ENCODE data around the gene CELA3B.
"Not testable (repeated sequence)": the region's sequence is repeated elsewhere in the genome, so short reads cannot be mapped to it uniquely, and the experiment has no call there.

CELA3B gene

DNA sequence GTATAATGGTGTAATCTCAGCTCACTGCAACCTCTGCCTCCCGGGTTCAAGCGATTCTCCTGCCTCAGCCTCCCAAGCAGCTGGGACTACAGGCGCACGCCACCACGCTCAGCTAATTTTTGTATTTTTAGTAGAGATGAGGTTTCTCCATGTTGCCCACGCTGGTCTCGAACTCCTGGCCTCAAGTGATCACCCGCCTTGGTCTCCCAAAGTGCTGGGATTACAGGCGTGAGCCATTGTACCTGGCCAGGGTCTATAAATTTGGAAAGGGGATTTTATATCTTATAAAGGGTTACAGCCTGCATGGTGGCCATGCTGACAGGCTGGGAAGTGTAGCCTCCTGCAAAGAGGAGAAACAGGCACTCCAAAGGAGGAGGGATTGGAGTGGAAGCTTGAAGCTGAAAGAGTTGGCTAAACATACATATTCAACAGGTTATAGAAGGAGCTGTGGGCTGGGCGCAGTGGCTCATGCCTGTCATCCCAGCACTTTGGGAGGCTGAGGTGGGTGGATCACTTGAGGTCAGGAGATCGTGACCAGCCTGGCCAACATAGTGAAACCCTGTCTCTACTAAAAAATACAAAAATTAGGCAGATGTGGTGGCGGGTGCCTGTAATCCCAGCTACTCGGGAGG is 37.9 kb downstream of the CELA3B start:
- not testable (repeated sequence) for FAIRE-seq

DNA sequence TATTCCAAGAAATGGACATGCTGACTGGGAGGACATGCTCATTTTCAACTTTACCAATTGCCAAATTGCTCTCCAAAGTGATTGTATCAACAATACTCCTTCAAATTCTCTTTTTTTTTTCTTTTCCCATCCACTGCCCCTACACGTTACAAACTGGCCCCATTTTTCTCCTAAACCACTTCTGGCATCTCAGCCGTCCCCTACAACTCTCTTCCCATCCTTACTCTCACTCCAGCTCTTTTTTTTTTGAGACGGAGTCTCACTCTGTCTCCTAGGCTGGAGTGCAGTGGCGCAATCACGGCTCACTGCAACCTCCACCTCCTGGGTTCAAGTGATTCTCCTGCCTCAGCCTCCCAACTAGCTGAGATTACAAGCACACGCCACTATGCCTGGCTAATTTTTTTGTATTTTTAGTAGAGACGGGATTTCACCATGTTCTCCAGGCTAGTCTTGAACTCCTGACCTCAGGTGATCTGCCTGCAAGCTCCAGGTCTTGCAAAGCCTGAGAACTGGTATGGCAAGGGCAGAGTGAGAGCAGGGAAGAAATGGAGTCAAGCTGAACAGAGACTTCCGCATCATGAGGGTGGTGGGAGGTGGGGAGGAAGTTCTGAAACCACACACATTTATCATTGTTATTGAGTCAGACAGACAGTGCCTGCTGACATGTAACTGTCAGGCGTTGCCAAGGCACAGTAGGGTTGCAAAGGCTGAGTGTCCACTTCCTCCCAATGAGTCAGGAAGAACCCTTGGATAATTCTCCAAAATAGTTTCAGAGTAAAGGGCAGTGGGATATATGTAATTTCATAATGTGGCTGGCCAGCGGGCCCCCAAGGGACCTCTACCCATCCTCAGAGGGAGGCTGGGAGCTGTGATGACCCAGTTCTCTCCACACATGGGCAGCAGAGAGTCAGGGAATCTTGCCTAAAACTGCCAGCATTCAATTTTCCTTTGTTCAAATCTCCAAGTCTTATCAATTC is 42.0 kb downstream of the CELA3B start:
- no peak for FAIRE-seq

DNA sequence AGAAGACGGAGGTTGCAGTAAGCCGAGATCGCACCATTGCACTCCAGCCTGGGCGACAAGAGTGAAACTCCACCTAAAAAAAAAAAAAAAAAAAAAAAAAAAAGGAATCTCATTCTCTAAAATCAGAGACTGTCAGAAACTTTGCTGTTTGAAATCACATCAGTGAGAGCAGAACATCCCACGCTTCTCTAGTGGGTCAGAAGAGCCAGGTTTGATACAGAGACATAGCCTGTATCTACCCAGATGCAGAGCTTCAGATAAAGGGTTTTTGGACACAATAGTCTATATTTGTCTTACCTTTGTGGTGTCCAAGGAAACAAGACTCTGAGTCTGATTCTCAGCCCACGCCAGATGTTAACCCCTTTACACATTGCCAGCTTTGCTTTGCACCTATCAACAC is 44.2 kb downstream of the CELA3B start:
- FAIRE-seq, result no peak

DNA sequence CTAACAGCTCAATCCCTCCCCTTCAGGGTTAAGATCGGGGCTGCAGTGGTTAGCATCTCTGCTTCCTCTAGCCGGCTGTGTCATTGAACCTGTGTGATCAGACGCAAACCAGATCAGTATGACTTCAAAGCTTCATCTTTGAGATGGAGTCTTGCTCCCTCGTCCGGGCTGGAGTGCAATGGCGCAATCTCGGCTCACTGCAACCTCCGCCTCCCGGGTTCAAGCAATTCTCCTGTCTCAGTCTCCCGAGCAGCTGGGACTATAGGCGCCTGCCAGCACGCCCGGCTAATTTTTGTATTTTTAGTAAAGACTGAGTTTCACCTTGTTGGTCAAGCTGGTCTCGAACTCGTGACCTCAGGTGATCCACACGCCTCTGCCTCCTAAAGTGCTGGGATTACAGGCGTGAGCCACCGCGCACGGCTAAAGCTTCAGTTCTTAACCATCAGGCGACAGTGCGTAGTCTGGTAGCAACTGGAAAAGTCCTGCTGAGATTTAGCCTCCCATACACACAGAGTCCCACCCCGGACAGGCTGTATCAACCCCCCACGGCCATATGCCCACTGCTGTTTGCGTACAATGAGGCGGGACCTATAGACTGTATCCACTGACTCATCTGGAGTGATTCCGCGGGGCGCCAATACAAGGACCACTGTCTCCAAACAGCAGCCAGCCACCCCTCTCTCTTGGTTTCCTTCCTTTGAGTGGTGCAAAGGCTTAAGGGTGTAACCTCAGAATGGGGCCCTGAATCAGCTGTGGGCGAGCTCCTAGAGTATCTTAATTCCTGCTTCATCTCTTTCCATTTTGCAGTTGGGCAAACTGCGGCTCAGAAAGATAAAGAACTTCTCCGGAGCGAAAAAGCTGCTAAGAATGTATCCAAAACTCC is 47.9 kb downstream of the CELA3B start:
- FAIRE-seq, result no peak

DNA sequence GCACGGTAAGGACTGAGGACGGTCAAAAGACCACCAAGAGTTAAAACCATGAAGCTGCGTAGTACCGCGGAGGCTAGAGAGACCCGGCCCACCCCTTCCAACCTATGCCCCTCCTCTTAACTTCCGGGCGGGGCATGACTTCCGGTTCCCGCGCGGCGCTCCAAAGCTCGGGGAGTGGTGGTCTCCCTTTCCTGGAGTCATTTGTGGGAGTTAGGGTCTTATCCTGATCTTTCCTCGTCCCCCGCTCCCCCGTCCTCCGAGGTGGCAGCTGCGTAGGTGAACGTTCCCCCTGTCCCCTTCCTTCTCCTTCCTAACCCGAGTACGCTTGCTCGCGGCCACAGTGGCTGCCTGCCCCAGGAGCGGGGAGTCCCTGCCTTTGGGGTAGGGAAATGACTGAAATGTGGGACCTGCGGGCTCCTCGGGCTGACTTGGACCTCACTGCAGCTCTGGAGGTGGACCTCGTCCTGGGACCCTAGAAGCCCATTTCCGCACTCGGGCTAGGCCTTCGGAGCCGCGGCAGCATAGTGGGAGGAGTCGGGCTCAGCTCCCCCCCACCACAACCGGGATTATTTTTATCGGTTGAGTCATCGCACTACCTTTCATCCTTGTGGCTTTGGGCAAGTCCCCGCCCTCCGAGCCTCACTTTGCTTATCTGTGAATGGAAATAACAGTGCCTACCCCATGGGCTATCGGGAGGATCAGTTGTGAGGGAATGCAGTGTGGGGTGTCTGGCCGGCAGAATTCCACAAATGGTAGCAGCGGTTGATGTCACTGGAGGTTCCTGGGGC is 48.7 kb downstream of the CELA3B start:
- no peak for FAIRE-seq

DNA sequence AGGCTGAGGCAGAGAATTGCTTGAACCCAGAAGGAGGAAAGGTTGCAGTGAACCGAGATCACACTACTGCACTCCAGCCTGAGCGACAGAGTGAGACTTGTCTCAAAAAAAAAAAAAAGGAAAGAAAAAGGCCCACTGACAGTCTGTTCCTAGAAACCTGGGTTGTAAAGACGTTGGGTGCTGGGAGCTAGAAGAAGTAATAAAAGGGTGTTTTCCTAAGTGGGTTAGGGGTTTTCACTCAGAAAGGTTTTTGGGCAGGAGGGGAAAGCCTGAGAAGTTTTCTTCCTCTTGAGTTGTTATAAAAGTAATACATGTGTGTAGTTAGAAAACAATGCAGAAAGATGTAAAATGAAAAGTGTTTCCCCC is 50.1 kb downstream of the CELA3B start:
- no peak for FAIRE-seq

DNA sequence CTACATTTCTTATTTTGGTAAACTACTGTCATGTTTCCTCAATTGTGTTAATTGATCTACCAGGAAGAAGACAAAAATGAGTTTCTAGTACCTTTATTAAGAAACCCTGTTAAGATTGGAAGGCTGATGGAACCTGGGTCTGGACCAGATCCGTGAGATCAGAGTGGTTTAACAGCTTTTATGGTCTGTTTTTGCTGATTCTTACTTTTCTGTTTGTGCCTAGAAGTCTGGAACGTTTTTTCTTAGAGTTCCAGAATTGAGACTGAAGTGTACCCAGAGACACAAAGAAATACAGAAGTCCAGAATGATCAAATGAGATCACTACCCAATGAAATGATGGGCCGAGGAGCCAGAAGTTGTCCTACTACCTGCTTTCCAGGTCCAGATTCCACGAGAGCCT is 53.2 kb downstream of the CELA3B start:
- FAIRE-seq, result no peak

DNA sequence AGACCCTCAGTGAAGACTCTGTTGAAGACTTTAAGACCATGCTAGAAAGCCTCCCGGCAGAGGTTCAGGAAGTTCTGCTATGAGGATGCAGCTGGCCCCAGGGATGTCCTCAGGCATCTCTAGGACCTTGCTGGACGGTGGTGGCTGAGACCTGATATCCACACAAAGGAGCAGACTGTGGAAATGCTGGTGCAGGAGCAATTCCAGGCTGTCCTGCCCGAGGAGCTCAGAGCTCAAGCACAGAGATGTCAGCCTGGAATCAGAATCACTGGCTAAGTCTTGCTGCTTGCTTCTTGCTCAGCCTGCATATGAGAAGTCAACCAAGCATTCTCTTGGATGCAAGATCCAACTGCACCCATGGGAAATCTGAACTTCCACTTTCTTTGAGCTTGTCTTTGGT is 53.7 kb downstream of the CELA3B start:
- no peak for FAIRE-seq

DNA sequence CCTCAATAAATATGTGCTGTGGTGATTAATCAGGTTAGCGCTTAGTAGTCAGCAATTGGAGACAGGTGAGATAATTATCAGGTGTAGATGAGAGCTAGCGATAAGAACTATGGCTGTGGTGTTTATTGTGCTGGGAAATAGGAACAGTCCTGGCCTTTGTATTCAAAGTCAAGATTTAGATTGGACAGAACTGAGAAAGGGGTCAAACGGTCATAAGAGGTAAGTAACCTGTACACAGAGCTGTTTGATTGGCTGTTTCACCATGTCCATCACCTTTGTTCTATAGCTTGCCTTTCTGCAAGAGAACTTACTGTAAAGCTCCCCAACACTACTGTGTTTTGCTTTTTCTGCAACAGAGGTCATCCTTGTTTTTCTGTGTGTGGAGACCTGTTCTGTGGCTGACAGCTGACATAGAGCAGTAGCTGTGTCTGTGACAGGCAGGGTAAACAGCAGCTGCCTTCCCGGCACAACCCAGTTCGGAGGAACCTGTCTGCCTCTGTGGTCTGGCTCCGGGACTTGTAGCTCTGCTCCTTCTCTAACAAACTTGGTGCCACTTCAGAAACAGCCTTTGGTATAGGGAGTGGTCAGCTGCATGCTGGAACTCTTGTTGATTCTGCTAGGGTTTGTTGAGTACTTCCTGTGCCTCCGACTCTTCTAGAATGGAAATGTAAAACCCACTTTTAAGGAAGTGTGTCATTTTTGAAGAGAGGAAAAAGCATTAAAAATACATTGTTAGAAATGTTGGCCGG is 54.6 kb downstream of the CELA3B start:
- no peak for FAIRE-seq

DNA sequence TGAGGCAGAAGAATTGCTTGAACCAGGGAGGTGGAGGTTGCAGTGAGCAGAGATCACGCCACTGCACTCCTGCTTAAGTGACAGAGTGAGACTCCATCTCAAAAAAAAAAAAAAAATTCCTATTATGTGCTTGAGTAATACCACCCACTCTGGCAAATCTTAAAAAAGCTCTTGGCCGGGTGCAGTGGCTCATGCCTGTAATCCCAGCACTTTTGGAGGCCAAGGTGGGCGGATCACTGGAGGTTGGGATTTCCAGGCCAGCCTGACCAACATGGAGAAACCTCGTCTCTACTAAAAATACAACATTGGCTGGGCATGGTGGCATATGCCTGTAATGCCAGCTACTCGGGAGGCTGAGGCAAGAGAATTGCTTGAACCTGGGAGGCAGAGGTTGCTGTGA is 58.0 kb downstream of the CELA3B start:
- not testable (repeated sequence) for FAIRE-seq

DNA sequence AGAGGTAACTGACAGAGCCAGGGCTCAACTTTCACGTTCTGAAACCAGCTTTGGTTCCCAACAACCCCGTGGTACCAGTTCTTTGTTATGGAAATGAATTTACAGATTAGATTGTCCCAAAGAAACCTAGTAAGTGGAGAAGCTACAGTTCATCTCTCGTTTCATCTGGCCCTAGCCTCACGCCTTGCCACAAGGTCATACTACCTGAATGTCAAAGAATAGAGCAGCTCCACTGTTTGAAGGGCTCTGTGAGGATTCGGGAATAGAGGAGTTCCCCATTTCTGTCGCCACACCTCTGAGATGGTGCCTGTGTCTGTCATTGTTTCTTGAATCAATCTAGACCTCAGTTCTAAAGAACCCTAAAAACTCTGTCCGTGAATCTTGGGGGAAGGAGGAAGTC is 60.7 kb downstream of the CELA3B start:
- no peak for FAIRE-seq

DNA sequence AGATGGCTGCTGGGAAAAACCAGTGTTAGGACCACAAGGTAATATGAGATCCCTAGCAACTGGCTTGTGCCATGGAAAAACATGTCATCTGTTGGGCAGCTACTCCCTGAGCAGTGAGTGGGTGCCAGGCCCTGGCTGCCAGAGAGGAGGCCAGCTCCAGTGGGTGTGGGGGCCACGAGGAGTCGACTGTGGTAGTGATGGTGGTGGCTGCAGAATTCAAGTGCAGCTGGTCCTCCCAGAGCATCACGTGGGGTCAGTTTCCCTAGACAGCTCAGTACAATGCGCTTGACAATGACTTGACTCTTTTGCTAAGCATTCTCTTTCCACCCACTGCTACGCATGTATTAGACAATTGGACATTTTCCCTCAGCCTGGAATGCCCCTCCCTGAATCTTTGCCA is 61.2 kb downstream of the CELA3B start:
- FAIRE-seq, result no peak

Data from colon (tissue), 2 donors.